GM18517 (cell line): ENCODE results near the gene GJD3.
A peak's percentile ranks its signal among the peaks of the same experiment; 100 is the strongest.
"Not testable (repeated sequence)": the region's sequence is repeated elsewhere in the genome, so short reads cannot be mapped to it uniquely, and the experiment has no call there.

Experiments used
- ATAC-seq: cut with Tn5 transposase; IDR thresholded peaks from one replicate; pipeline ENCODE4 v1.9.1; 2021; ENCODE audit warnings: mild to moderate bottlenecking, moderate library complexity; ENCODE audit not compliant: unreplicated experiment

Gene GJD3

GRCh38 chr17:40369923-40370322 lies 5.4 kb upstream of the GJD3 start:
- ATAC-seq, result no peak

GRCh38 chr17:40367728-40368127 lies 3.2 kb upstream of the GJD3 start:
- ATAC-seq, result not testable (repeated sequence)

GRCh38 chr17:40366861-40367518 lies 2.5 kb upstream of the GJD3 start:
- ATAC-seq, result no peak

- ATAC-seq, result no peak
Measured at GRCh38 chr17:40366076-40366860, 1.7 kb upstream of the GJD3 start.

GRCh38 chr17:40364906-40365305 lies 369 bp upstream of the GJD3 start:
- no peak for ATAC-seq

GRCh38 chr17:40363111-40363827 lies 1.3 kb downstream of the GJD3 start:
- no peak for ATAC-seq

- ATAC-seq, result peak; percentile 73
Measured at GRCh38 chr17:40362696-40363110, 1.8 kb downstream of the GJD3 start.

- ATAC-seq, result peak; percentile 21
Measured at GRCh38 chr17:40361925-40362695, 2.4 kb downstream of the GJD3 start.

GRCh38 chr17:40361063-40361924 lies 3.2 kb downstream of the GJD3 start:
- no peak for ATAC-seq

- no peak for ATAC-seq
Measured at GRCh38 chr17:40360091-40360490, 4.4 kb downstream of the GJD3 start.

- no peak for ATAC-seq
Measured at GRCh38 chr17:40358323-40359038, 6.1 kb downstream of the GJD3 start.

GRCh38 chr17:40356990-40357881 lies 7.3 kb downstream of the GJD3 start:
- no peak for ATAC-seq

GRCh38 chr17:40355804-40356758 lies 8.5 kb downstream of the GJD3 start:
- no peak for ATAC-seq

GRCh38 chr17:40355123-40355803 lies 9.3 kb downstream of the GJD3 start:
- no peak for ATAC-seq

- ATAC-seq, result no peak
Measured at GRCh38 chr17:40354221-40355122, 10.1 kb downstream of the GJD3 start.
